ENCODE data around the gene OR5T2.
"Not testable (repeated sequence)": the region's sequence is repeated elsewhere in the genome, so short reads cannot be mapped to it uniquely, and the experiment has no call there.

DNA sequence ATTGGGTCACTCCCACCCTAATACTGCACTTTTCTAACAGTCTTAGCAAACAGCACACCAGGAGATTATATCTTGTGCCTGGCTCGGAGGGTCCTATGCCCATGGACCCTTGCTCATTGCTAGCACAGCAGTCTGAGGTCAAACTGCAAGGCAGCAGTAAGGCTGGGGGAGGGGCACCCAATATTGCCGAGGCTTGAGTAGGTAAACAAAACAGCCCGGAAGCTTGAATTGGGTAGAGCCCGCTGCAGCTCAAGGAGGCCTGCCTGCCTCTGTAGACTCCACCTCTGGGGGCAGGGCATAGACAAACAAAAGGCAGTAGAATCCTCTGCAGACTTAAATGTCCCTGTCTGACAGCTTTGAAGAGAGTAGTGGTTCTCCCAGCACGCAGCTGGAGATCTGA is 14.3 kb downstream of the OR5T2 start:
- not testable (repeated sequence) for TF ChIP-seq CTCF (IDR thresholded peaks at IDR 0.05; ENCODE audit: low read length); EZH2 (optimal IDR thresholded peaks at IDR 0.05; ENCODE audit: low read depth, low read length); EZH2phosphoT487 (IDR thresholded peaks at IDR 0.05; ENCODE audit: low read length)

Measured in MM.1S (cell line).